NOMO-1 treated with dmso at 0.1 percent for 144 hours (cell line): ENCODE measurements around the gene PLCD4.

Source experiments
- DNase-seq: peaks from one replicate; lab custom pipeline; 2025; ENCODE audit not compliant: unreplicated experiment; lab: John Stamatoyannopoulos, UW

The PLCD4 gene

GRCh38 chr2:218618102-218618860 is 10.6 kb downstream of the PLCD4 start:
- DNase-seq = no peak

- DNase-seq = no peak
Measured at GRCh38 chr2:218621007-218621406, 13.3 kb downstream of the PLCD4 start.

- no peak for DNase-seq
Measured at GRCh38 chr2:218622606-218623365, 15.1 kb downstream of the PLCD4 start.

GRCh38 chr2:218623366-218623705 is 15.6 kb downstream of the PLCD4 start:
- DNase-seq = no peak

GRCh38 chr2:218626369-218626768 is 18.7 kb downstream of the PLCD4 start:
- DNase-seq = no peak

- DNase-seq = no peak
Measured at GRCh38 chr2:218627939-218628338, 20.2 kb downstream of the PLCD4 start.

GRCh38 chr2:218631837-218632236 is 24.1 kb downstream of the PLCD4 start:
- no peak for DNase-seq

- no peak for DNase-seq
Measured at GRCh38 chr2:218635719-218636118, 28.0 kb downstream of the PLCD4 start.

- no peak for DNase-seq
Measured at GRCh38 chr2:218638372-218638771, 30.7 kb downstream of the PLCD4 start.

GRCh38 chr2:218642121-218642656 is 34.5 kb downstream of the PLCD4 start:
- no peak for DNase-seq

GRCh38 chr2:218642786-218643185 is 35.1 kb downstream of the PLCD4 start:
- DNase-seq = no peak

GRCh38 chr2:218643751-218644310 is 36.1 kb downstream of the PLCD4 start:
- DNase-seq = no peak

GRCh38 chr2:218644721-218645120 is 37.0 kb downstream of the PLCD4 start:
- DNase-seq = no peak

GRCh38 chr2:218645126-218645525 is 37.4 kb downstream of the PLCD4 start:
- no peak for DNase-seq

- DNase-seq = no peak
Measured at GRCh38 chr2:218648088-218648786, 40.5 kb downstream of the PLCD4 start.

- DNase-seq = no peak
Measured at GRCh38 chr2:218648787-218649100, 41.0 kb downstream of the PLCD4 start.

GRCh38 chr2:218655751-218656150 is 48.1 kb downstream of the PLCD4 start:
- DNase-seq = no peak

GRCh38 chr2:218658671-218659257 is 51.1 kb downstream of the PLCD4 start:
- DNase-seq = peak; percentile 19

GRCh38 chr2:218659258-218659987 is 51.7 kb downstream of the PLCD4 start, which contains the start of the genes BCS1L and ZNF142:
Gene BCS1L (plus strand): TSS chr2:218659683. CDS start chr2:218660988, 1,305 bp downstream.
Gene ZNF142 (minus strand): TSS chr2:218659623. CDS start chr2:218656429, 3,194 bp downstream.
- peak; percentile 94 for DNase-seq

GRCh38 chr2:218659988-218660358 is 52.3 kb downstream of the PLCD4 start:
- no peak for DNase-seq
